HepG2 (cell line): ENCODE measurements around the gene PFDN1. TPM values are rescaled to one million over a fixed set of nuclear protein-coding genes. Genes with fewer than 3 reads are reported as not detected.

Experiments
- ATAC-seq: fragments of 200-7000 bp; cut with Tn5 transposase; 3 replicates; pipeline ENCODE4 v1.9.1; 2020; ENCODE audit warnings: mild to moderate bottlenecking, moderate library complexity
- BruUV-seq: library from RNA; stranded (reverse); fragments of 400-500 nt; replicated peaks from 2 replicates; lab custom pipeline; 2021; lab: Mats Ljungman, UMichigan
- CTCF ChIA-PET: fragments of 300-600 bp; formaldehyde crosslinking; extraction: SDS; loops from one replicate; lab custom pipeline; 2021; ENCODE audit warnings: low total read pairs, inconsistent platforms, low intra/inter-chr PET ratio; lab: Yijun Ruan, JAX
- POLR2A ChIA-PET: fragments of 350-600 bp; sonication (Branson Sonifier 250); formaldehyde crosslinking; loops from one replicate; lab custom pipeline; 2020; ENCODE audit warnings: antibody characterized with exemption, inconsistent platforms; lab: Yijun Ruan, JAX
- DNase-seq: peaks from one replicate; pipeline ENCODE4 v3.0.0-alpha.2; 2015; ENCODE audit warnings: low spot score
- FAIRE-seq: peaks from 3 replicates; lab custom pipeline; 2011; peaks lifted over from hg19 to GRCh38; lab: Jason Lieb, UNC
- H2AFZ ChIP-seq: one replicate; pipeline ENCODE4 v1.6.1; 2011; ENCODE audit warnings: low read length, inconsistent platforms
- H3K27ac ChIP-seq: fragments of 300-600 bp; 3 replicates; pipeline ENCODE4 v1.8.0; 2011; ENCODE audit warnings: mixed run types, mild to moderate bottlenecking, mixed read lengths, low read length, inconsistent platforms; ENCODE audit not compliant: insufficient read depth; ENCODE audit errors: extremely low read length
- H3K27me3 ChIP-seq, 2 experiments: fragments of 200-600 bp in 1 of 2; 2 replicates in 1 of 2; 3 replicates in 1 of 2; pipeline versions ENCODE4 v1.6.0 to v1.8.0; 2011; ENCODE audit warnings: low read length in 2 of 2, mild to moderate bottlenecking in 2 of 2, moderate library complexity in 2 of 2, inconsistent platforms in 1 of 2; ENCODE audit not compliant: insufficient read depth in 2 of 2, control insufficient read depth in 1 of 2
- H3K36me3 ChIP-seq, 2 experiments: fragments of 200-600 bp in 1 of 2; replicated peaks in 1 of 2; 2 replicates in 1 of 2; 3 replicates in 1 of 2; pipeline versions ENCODE4 v1.5.1 to v1.8.0; 2011; ENCODE audit warnings: low read length in 2 of 2, inconsistent platforms in 1 of 2; ENCODE audit not compliant: insufficient read depth in 2 of 2, control insufficient read depth in 1 of 2
- H3K4me1 ChIP-seq: 2 replicates; pipeline ENCODE4 v1.5.1; 2012; ENCODE audit warnings: low read length, inconsistent platforms; ENCODE audit not compliant: insufficient read depth
- H3K4me2 ChIP-seq: 2 replicates; pipeline ENCODE4 v1.6.0; 2011; ENCODE audit warnings: low read depth, low read length, inconsistent platforms
- H3K4me3 ChIP-seq, 3 experiments: fragments of 200-600 bp in 1 of 3; sonication (generic), shearing (Covaris generic) in 1 of 3; replicated peaks in 1 of 3; 2 replicates each; pipeline ENCODE4 v1.5.1; 2011 to 2016; ENCODE audit warnings: low read length in 3 of 3, inconsistent platforms in 2 of 3, low read depth in 2 of 3, mild to moderate bottlenecking in 2 of 3, control low read depth in 1 of 3, mixed read lengths in 1 of 3; ENCODE audit not compliant: insufficient read depth in 1 of 3
- H3K79me2 ChIP-seq: one replicate; pipeline ENCODE4 v1.6.1; 2011; ENCODE audit warnings: low read length, inconsistent platforms; ENCODE audit not compliant: insufficient read depth
- H3K9ac ChIP-seq: 2 replicates; pipeline ENCODE4 v1.6.0; 2011; ENCODE audit warnings: mild to moderate bottlenecking, low read depth, low read length, inconsistent platforms; ENCODE audit not compliant: insufficient read depth
- H3K9me3 ChIP-seq: 2 replicates; pipeline ENCODE4 v1.5.1; 2012; ENCODE audit warnings: mild to moderate bottlenecking, low read length
- H4K20me1 ChIP-seq: 2 replicates; pipeline ENCODE4 v1.6.0; 2011; ENCODE audit warnings: inconsistent platforms, mild to moderate bottlenecking, low read length, moderate library complexity; ENCODE audit not compliant: insufficient read depth
- FOSL2 ChIP-seq: sonication (generic); formaldehyde crosslinking; IDR thresholded peaks from 2 replicates; pipeline ENCODE4 v1.4.0; 2020; ENCODE audit warnings: missing genetic modification reagents
- FOXA3 ChIP-seq: IDR thresholded peaks from 2 replicates; pipeline ENCODE4 v1.6.1; 2016; ENCODE audit warnings: missing genetic modification reagents, missing compliant biosample characterization
- FOXJ3 ChIP-seq: sonication (generic); formaldehyde crosslinking; IDR thresholded peaks from 2 replicates; pipeline ENCODE4 v1.4.0; 2020; ENCODE audit warnings: missing genetic modification reagents, mild to moderate bottlenecking, borderline replicate concordance
- GATAD2A ChIP-seq: IDR thresholded peaks from 2 replicates; pipeline ENCODE4 v1.6.1; 2016
- RARA ChIP-seq: IDR thresholded peaks from 2 replicates; pipeline ENCODE4 v1.6.1; 2016; ENCODE audit warnings: missing genetic modification reagents, missing compliant biosample characterization
- SAP130 ChIP-seq: IDR thresholded peaks from 2 replicates; pipeline ENCODE4 v1.6.1; 2016; ENCODE audit warnings: low read depth
- SOX13 ChIP-seq, 3 experiments: fragments of 450-650 bp in 1 of 3; sonication (generic) in 1 of 3; formaldehyde crosslinking in 1 of 3; IDR thresholded peaks in 2 of 3; conservative IDR thresholded peaks in 1 of 3; 2 replicates each; pipeline versions ENCODE4 v1.5.0 to v1.6.1; 2016 to 2020; ENCODE audit warnings: antibody characterized with exemption in 1 of 3, mild to moderate bottlenecking in 1 of 3, missing compliant biosample characterization in 1 of 3, missing genetic modification reagents in 1 of 3, moderate library complexity in 1 of 3
- SOX5 ChIP-seq: IDR thresholded peaks from 2 replicates; pipeline ENCODE4 v1.6.1; 2016; ENCODE audit warnings: borderline replicate concordance
- TCF7 ChIP-seq: sonication (generic); IDR thresholded peaks from 2 replicates; pipeline ENCODE4 v1.6.1; 2016; ENCODE audit warnings: antibody characterized with exemption, low read depth
- ZNF234 ChIP-seq: sonication (generic); formaldehyde crosslinking; conservative IDR thresholded peaks from 2 replicates; pipeline ENCODE4 v1.5.1; 2020; ENCODE audit warnings: mild to moderate bottlenecking, missing genetic modification reagents
- ZNF263 ChIP-seq: sonication (generic); formaldehyde crosslinking; IDR thresholded peaks from 2 replicates; pipeline ENCODE4 v1.4.0; 2020; ENCODE audit warnings: missing genetic modification reagents
- WGBS: methylation state at CpG from one replicate; pipeline ENCODE4 v1.1.6; 2017; ENCODE audit warnings: low lambda C conversion rate; 5-methylcytosine and 5-hydroxymethylcytosine counted together
- in situ Hi-C: cut with HindIII; loops from 2 replicates; pipeline ENCODE4 v1.10.0; 2017; ENCODE audit warnings: low pct_unique_long_range_greater_than_20kb; ENCODE audit not compliant: extremely low pct_ligation_motif_present
- intact Hi-C: fragments of 100-400 bp; cut with micrococcal nuclease; formaldehyde crosslinking; loops from one replicate; pipeline ENCODE4 v1.10.0; 2022; ENCODE audit not compliant: unreplicated experiment
- polyA plus RNA-seq, 8 experiments: library from polyadenylated mRNA; depleted of rRNA in 3 of 8; stranded (reverse) in 7 of 8; unstranded in 1 of 8; fragments of >200 nt; fragmentation: Illumina TruSeq in 4 of 8; extraction: Trizol in 4 of 8; gene quantifications; 2 replicates each; pipeline versions ENCODE4 v1.2.1 to v1.2.3, GENCODE V29; 2011 to 2016; ENCODE audit warnings: low read depth in 4 of 8, missing spikeins in 1 of 8, mixed read lengths in 1 of 8; ENCODE audit not compliant: insufficient read depth in 1 of 8
- total RNA-seq, 5 experiments: library from RNA; depleted of rRNA; stranded (reverse); fragments of >200 nt; fragmentation: Illumina TruSeq; extraction: Trizol; gene quantifications; 2 replicates each; pipeline ENCODE4 v1.2.3, GENCODE V29; 2016; ENCODE audit warnings: low read depth in 1 of 5
- TF ChIP-seq, protein P1 (sequence below): sonication (generic); formaldehyde crosslinking; IDR thresholded peaks from 2 replicates; pipeline ENCODE4 v1.4.0; 2020; ENCODE audit warnings: mild to moderate bottlenecking, missing genetic modification reagents
- TF ChIP-seq, protein P2 (sequence below): sonication (generic); formaldehyde crosslinking; IDR thresholded peaks from 2 replicates; pipeline ENCODE4 v1.4.0; 2020; ENCODE audit warnings: missing genetic modification reagents, borderline replicate concordance
- TF ChIP-seq, protein P3 (sequence below): sonication (generic); formaldehyde crosslinking; IDR thresholded peaks from 2 replicates; pipeline ENCODE4 v1.9.0; 2021; ENCODE audit warnings: mild to moderate bottlenecking, missing genetic modification reagents

The PFDN1 gene
- total and polyA plus RNA-seq, 2 of the 13 experiments (the other 11 are each of a cell fraction or from before 2014, with no cell fraction given): 67.2 to 70.8 TPM

DNA sequence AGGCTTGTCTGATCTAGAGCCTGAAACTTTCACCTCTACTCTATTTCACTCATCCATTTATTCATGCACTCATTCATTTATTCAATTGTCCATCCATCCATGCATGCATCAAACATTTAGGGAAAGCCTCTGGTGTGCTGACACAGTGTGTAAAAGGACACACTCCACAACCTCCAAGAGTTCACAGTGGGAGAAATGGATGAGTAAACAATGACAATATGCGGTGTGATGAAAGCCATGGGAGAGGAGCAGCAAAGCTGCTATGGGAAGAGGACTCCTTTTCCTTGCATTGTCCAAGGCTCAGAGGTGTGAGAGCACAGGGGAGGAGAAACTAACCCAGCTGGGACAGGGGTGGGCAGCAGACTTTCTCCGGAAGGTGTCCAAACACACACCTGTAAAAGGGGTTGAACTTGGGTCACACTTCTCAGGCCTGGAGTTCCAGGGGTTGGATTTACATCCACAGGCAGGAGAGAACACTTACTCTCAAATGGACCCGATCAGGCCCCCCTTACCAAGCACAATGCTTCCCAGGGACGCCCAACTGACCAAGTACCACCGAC is 21.2 kb upstream of the PFDN1 start:
- whole genome bisulfite sequencing: 8% methylated on average over 5 of the region's 5 CpGs
- no peaks in the 10 kb centered on the region for H3K36me3 ChIP-seq
- in situ Hi-C loops: no loop called here
- no TSS peak for BruUV-seq
- no peaks in the 10 kb centered on the region for H3K79me2 ChIP-seq
- H3K9ac ChIP-seq: no peak overlapping the region
- peaks cover 78% of the 10 kb centered on the region for H3K4me1 ChIP-seq
- H4K20me1 ChIP-seq: no peaks in the 10 kb centered on the region
- POLR2A ChIA-PET: interaction anchor here (0.9 to 2.4 kb wide), 2 partner anchors 22 to 63 kb away, joined by 3 to 6 read pairs; partner anchors contain the start of gene HBEGF
- CTCF ChIA-PET: no interaction called here
- peak overlapping the region; percentile 68 for H3K4me2 ChIP-seq
- ATAC-seq (peak; percentile 53), DNase-seq (peak; percentile 62), FAIRE-seq (no peak)
- intact Hi-C loops: no loop called here
- no peak overlapping the region for H2AFZ ChIP-seq
- peak overlapping the region in 1 of 3 experiments; percentile 14; a peak in 2 of 6 replicates for H3K4me3 ChIP-seq
- no peaks in the 10 kb centered on the region; a peak in 1 of 5 replicates for H3K27me3 ChIP-seq
- no peaks in the 10 kb centered on the region for H3K9me3 ChIP-seq
- no peak overlapping the region for H3K27ac ChIP-seq
- TF ChIP-seq FOXJ3 (CRISPR knock-in tag) (no peak), RARA (CRISPR knock-in tag) (peak; percentile 27; the same call in 1 of the 2 replicates), SOX13 (IDR thresholded peaks at IDR 0.05) (no peak), SOX13 (CRISPR knock-in tag; conservative IDR thresholded peaks at IDR 0.05 in 1 of 2, IDR thresholded peaks at IDR 0.05 in 1 of 2) (peak in 1 of 2 experiments; percentile 72; a peak in 2 of 4 replicates), SAP130 (CRISPR knock-in tag) (peak; percentile 19; the same call in 1 of the 2 replicates), TCF7 (peak; percentile 51; the same call in 1 of the 2 replicates), FOXA3 (CRISPR knock-in tag) (peak; percentile 56), FOSL2 (CRISPR knock-in tag) (peak; percentile 41), ZNF234 (CRISPR knock-in tag) (no peak), SOX5 (CRISPR knock-in tag) (peak; percentile 40; the same call in 1 of the 2 replicates), GATAD2A (CRISPR knock-in tag) (peak; percentile 31; the same call in 1 of the 2 replicates), ZNF263 (CRISPR knock-in tag) (peak; percentile 41; the same call in 1 of the 2 replicates)
- TF ChIP-seq, protein P1, sequence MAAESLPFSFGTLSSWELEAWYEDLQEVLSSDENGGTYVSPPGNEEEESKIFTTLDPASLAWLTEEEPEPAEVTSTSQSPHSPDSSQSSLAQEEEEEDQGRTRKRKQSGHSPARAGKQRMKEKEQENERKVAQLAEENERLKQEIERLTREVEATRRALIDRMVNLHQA: no peak
- TF ChIP-seq, protein P2, sequence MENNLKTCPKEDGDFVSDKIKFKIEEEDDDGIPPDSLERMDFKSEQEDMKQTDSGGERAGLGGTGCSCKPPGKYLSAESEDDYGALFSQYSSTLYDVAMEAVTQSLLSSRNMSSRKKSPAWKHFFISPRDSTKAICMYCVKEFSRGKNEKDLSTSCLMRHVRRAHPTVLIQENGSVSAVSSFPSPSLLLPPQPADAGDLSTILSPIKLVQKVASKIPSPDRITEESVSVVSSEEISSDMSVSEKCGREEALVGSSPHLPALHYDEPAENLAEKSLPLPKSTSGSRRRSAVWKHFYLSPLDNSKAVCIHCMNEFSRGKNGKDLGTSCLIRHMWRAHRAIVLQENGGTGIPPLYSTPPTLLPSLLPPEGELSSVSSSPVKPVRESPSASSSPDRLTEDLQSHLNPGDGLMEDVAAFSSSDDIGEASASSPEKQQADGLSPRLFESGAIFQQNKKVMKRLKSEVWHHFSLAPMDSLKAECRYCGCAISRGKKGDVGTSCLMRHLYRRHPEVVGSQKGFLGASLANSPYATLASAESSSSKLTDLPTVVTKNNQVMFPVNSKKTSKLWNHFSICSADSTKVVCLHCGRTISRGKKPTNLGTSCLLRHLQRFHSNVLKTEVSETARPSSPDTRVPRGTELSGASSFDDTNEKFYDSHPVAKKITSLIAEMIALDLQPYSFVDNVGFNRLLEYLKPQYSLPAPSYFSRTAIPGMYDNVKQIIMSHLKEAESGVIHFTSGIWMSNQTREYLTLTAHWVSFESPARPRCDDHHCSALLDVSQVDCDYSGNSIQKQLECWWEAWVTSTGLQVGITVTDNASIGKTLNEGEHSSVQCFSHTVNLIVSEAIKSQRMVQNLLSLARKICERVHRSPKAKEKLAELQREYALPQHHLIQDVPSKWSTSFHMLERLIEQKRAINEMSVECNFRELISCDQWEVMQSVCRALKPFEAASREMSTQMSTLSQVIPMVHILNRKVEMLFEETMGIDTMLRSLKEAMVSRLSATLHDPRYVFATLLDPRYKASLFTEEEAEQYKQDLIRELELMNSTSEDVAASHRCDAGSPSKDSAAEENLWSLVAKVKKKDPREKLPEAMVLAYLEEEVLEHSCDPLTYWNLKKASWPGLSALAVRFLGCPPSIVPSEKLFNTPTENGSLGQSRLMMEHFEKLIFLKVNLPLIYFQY (CRISPR knock-in tag): no peak
- TF ChIP-seq, protein P3, sequence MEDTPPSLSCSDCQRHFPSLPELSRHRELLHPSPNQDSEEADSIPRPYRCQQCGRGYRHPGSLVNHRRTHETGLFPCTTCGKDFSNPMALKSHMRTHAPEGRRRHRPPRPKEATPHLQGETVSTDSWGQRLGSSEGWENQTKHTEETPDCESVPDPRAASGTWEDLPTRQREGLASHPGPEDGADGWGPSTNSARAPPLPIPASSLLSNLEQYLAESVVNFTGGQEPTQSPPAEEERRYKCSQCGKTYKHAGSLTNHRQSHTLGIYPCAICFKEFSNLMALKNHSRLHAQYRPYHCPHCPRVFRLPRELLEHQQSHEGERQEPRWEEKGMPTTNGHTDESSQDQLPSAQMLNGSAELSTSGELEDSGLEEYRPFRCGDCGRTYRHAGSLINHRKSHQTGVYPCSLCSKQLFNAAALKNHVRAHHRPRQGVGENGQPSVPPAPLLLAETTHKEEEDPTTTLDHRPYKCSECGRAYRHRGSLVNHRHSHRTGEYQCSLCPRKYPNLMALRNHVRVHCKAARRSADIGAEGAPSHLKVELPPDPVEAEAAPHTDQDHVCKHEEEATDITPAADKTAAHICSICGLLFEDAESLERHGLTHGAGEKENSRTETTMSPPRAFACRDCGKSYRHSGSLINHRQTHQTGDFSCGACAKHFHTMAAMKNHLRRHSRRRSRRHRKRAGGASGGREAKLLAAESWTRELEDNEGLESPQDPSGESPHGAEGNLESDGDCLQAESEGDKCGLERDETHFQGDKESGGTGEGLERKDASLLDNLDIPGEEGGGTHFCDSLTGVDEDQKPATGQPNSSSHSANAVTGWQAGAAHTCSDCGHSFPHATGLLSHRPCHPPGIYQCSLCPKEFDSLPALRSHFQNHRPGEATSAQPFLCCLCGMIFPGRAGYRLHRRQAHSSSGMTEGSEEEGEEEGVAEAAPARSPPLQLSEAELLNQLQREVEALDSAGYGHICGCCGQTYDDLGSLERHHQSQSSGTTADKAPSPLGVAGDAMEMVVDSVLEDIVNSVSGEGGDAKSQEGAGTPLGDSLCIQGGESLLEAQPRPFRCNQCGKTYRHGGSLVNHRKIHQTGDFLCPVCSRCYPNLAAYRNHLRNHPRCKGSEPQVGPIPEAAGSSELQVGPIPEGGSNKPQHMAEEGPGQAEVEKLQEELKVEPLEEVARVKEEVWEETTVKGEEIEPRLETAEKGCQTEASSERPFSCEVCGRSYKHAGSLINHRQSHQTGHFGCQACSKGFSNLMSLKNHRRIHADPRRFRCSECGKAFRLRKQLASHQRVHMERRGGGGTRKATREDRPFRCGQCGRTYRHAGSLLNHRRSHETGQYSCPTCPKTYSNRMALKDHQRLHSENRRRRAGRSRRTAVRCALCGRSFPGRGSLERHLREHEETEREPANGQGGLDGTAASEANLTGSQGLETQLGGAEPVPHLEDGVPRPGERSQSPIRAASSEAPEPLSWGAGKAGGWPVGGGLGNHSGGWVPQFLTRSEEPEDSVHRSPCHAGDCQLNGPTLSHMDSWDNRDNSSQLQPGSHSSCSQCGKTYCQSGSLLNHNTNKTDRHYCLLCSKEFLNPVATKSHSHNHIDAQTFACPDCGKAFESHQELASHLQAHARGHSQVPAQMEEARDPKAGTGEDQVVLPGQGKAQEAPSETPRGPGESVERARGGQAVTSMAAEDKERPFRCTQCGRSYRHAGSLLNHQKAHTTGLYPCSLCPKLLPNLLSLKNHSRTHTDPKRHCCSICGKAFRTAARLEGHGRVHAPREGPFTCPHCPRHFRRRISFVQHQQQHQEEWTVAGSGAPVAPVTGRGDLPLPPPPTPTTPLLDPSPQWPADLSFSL (CRISPR knock-in tag): peak; percentile 84
